A172 (cell line): ENCODE results near the gene MST1. TPM values are rescaled to one million over a fixed set of nuclear protein-coding genes. Genes with fewer than 3 reads are reported as not detected.
A peak's percentile ranks its signal among the peaks of the same experiment; 100 is the strongest.

ENCODE experiments used
- DNase-seq: peaks from one replicate; pipeline ENCODE4 v3.0.0-alpha.2; 2015; ENCODE audit warnings: low spot score
- total RNA-seq: library from RNA; depleted of rRNA; stranded (reverse); fragments of >200 nt; shearing (Covaris generic); gene quantifications from 2 replicates; pipeline ENCODE4 v1.2.3, GENCODE V29; 2014

MST1 gene
- total RNA-seq, 1 experiment from 2014 or later, result 0.72 TPM

GRCh38 chr3:49656541-49657112, 32.6 kb downstream of the MST1 start:
- no peak for DNase-seq

- DNase-seq, result no peak
These were observed 33.5 kb downstream of the MST1 start for GRCh38 chr3:49655731-49656285.

- no peak for DNase-seq
These were observed 34.2 kb downstream of the MST1 start for GRCh38 chr3:49654955-49655556.

- DNase-seq, result no peak
These were observed 35.0 kb downstream of the MST1 start for GRCh38 chr3:49654176-49654825.

- DNase-seq, result no peak
These were observed 35.7 kb downstream of the MST1 start for GRCh38 chr3:49653621-49654020.

GRCh38 chr3:49652903-49653415, 36.3 kb downstream of the MST1 start:
- DNase-seq, result no peak

GRCh38 chr3:49652218-49652902, 36.9 kb downstream of the MST1 start:
- no peak for DNase-seq

- DNase-seq, result no peak
These were observed 38.6 kb downstream of the MST1 start for GRCh38 chr3:49650637-49651036.

- DNase-seq, result no peak
These were observed 39.1 kb downstream of the MST1 start for GRCh38 chr3:49650177-49650576.

GRCh38 chr3:49649576-49649975, 39.7 kb downstream of the MST1 start:
- no peak for DNase-seq

- DNase-seq, result no peak
These were observed 40.8 kb downstream of the MST1 start for GRCh38 chr3:49648354-49649019.

GRCh38 chr3:49647741-49648140, 41.5 kb downstream of the MST1 start:
- no peak for DNase-seq

GRCh38 chr3:49646236-49646635, 43.0 kb downstream of the MST1 start:
- no peak for DNase-seq

- no peak for DNase-seq
These were observed 44.6 kb downstream of the MST1 start for GRCh38 chr3:49644684-49645083.

- DNase-seq, result no peak
These were observed 46.5 kb downstream of the MST1 start for GRCh38 chr3:49642708-49643145.

GRCh38 chr3:49641921-49642707, 47.2 kb downstream of the MST1 start:
- DNase-seq, result no peak

GRCh38 chr3:49641292-49641691, 48.0 kb downstream of the MST1 start:
- DNase-seq, result no peak

- DNase-seq, result no peak
These were observed 49.7 kb downstream of the MST1 start for GRCh38 chr3:49639551-49639950.

- peak; percentile 95 for DNase-seq
These were observed 50.8 kb downstream of the MST1 start for GRCh38 chr3:49638445-49638844.

GRCh38 chr3:49636883-49637609, 52.2 kb downstream of the MST1 start:
- peak; percentile 55 for DNase-seq
